NCI-H345 treated with DMSO at 0.1 percent for 48 hours (cell line): ENCODE data around the gene MACROD2.
A peak's percentile ranks its signal among the peaks of the same experiment; 100 is the strongest.

ENCODE experiments used
- DNase-seq: peaks from one replicate; lab custom pipeline; 2025; ENCODE audit not compliant: unreplicated experiment; lab: John Stamatoyannopoulos, UW

The MACROD2 gene

DNA sequence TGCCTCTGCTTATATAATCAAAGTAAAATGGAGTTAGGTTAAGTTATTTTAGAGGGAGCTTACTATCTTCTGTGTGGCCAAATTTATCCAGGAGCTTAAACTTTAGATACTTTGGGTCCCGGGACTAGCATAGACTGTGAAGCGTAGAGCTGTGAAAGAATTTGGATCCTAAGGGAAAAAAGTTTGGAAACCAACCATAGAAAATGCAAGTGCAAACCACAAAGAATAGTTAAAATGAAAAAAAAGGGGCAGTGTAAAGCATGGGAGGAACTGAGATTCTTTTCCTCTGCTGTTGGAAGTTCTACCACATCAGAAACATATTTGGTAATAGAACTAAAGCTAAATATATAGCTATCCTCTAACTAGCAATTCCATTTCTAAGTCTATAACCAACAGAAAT, 574.3 kb downstream of the MACROD2 start:
- no peak for DNase-seq

DNA sequence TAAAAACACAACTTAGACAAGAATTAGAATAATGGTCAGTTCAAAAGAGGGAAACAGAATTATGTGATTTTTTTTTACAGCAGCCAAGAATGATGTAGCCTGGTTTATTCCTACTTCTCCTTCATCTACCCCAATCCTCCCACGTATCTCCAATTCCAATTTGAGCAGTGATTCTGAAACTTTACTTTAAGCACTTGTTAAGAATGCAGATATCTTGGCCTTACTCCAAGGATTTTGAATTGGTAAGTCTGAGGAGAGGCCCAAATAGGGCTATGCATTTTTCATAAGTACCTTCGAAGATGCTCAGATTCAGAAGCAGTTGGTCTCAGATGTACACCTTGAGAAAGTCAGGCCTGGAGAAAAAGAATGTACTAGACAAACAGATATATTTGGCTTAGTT, 575.5 kb downstream of the MACROD2 start:
- no peak for DNase-seq

DNA sequence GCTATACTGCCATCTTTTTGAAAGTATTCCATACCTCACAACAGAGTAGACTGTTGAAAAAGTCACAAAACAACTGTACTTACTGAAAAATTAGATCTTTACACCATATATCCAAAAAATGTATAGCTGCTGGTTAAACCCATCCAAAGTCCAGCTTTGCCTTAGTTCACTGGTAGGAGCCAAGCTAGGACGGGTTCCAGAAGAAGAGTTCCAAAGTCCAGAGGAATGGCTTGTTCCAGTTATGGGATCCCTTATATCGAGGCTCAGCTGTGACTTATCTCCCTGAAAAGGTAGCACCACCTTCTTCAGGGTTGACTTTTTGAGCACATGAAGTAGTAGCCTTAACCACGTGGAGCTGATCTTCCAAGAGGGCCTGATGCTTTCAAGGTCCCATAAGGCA, 578.4 kb downstream of the MACROD2 start:
- DNase-seq, result no peak

DNA sequence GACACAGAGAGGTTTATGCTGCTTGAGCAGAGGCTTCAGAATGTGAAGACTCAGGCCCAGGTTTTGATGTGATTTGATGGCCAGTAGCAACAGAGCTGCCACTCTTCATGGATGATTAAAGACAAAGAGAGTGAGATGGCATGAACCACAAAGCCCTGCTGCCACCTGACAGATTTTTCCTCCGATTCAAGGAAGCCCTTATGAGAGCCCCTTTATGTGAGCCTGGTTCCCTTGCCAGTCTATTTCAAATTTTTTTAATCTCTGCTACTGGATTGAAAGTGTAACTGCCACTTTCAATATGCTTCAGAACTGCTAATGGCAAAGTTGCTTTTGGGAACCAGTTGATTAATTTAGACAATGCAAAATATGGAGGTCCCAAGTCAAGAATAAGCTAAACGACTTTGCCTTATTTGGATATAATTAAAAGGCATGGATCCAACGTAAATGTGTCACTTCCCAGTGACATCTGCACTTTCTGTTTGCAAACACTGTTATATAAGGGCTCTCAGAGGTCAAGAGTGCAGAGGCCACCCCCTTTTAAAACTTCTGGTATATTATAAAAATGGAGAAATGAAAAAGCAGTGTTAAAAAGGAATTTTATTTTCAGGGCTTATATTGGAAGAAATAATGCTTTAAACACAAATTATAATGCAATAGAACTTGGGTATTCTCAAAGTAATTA, 581.0 kb downstream of the MACROD2 start:
- no peak for DNase-seq

DNA sequence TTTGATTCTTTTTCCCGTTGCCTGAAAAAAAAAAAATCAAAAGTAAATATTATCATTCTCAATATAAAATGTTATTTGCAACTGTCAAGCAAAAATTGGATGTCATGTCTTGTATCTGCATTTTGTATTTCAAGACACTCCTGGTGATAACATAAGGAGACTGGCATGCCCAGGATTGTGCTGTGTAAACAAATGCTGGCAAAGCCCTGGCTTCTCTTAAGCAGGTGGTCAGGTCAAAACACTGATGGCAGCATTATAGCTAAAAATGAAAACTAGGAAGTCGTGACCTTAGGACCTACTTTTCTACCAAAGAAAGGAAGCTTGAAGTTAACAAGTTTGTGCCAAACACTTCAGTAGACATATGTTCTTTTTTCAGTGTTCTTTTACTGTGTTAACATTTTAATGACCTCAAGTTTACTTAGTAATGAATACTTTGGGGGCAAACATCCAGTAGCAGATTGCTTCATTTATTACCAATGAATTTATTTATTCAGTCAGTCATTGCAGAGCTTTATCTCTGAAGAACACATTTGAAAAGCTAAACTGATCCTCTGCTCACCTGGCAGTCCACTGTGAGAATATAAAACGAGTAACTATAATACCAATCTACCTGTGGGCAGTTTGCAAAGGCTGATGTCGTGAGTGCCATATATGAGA, 585.2 kb downstream of the MACROD2 start:
- peak; percentile 22 for DNase-seq

DNA sequence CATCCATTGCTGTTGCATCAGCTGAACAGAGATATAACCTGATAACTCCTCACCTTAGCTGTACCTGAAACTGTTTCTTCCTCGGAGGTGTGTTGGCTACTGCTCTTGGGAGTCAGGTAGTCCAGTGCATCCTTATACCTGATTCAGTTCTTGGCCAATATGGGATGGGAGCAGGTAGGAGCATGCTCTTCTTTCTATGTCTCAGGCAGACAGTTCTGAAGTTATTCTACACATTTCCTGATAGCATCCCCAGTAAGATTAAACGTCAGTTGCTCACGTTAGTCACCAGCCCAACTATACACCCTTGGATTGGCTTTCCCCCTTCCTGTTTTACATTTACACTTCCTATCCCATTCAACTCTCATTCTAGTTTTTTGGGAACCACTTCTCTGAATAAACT, 586.4 kb downstream of the MACROD2 start:
- no peak for DNase-seq

DNA sequence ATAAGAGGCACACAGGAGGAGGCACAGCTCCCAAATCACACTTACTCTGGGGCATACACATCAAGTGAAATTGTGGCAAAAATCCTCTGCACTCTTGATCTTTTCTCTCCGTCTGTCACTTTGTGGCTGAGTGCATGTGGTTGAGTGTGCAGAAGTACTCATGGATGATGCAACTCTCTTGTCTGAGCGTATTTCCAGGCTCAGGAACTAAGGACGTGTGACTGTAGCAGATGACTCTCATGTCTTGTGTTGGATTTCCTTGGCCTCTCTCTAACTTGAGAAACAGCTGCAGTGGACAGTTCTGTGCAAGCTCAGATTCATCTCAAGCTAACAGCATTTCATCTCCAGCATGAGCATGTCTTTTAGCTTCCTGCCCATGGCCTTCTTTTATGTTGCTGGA, 587.5 kb downstream of the MACROD2 start:
- DNase-seq, result no peak

DNA sequence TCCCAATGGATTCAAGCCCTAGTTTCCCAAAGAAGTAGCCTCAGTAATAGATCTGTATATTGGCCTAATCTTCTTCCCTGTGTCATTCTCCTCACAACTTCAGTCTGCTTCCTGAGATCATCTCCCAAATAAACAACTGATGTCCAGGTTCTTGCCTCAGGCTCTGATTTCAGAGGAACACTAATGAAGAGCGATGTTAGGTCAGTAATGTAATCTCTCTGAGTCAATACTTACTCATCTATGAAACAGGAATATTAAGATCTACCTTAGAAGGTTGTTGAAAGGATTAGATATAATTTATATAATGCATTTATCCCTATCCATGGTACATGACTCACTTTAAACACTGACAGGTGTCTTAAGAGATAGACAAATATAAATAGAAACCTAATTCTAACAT, 588.1 kb downstream of the MACROD2 start:
- no peak for DNase-seq

DNA sequence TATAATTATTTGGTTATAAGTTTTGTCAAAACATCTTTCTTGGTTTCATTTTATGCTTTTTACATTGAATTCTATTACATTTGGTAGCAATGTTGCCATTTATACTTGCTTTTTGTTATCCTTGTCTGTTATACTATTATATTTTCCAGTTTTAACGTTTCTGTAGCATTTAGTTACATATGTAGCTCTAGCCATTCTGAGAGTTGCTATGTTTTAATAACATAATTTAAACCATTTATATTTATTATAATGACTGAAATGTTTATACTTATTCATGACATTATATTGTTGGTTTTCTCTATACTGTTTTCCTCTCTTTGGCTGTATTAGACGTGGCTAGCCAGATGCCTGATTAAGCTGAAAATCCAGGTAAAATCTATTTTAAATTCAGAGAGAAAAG, 594.1 kb downstream of the MACROD2 start:
- no peak for DNase-seq

DNA sequence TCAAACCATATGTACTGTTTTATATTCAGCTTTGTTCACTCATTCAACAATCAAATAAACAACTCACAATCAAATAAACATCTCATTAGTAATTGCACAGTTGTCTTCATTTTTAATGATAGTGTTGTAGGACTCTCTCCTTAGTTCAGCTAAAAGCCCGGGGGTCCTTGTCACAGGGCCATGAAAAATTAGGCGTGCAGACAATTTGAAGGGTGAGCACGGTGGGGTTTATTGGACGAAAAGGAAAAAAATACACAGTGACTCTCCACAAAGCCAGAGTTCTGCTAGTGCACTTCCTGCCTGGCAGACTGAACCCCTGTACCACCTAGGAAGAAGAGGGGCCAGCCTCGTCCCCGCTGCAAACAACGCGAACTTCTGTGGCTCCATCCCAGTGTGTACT, 599.7 kb downstream of the MACROD2 start:
- no peak for DNase-seq

DNA sequence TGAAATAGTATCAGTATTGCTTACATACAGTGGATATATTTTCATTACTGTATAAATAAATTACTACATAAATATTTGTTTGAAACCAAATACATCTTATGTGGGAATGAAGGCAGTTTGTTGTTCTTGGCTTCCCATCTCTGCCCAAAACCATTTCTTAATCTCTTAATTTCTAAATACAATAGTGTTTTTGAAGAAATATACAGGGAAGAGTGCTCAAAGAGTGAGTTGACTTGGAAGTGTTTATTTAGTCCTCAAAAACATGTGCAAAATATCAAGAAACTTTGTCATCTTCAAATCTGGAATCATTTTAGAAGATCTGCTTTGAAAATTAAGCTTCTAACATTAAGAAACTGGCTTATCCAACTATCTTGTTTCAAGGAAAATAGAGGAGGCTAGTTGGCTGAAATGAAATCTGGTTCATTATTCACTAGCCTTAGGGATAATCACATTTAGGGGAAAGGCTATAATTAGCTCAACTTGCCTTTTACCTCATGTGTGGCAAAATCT, 601.9 kb downstream of the MACROD2 start:
- no peak for DNase-seq

DNA sequence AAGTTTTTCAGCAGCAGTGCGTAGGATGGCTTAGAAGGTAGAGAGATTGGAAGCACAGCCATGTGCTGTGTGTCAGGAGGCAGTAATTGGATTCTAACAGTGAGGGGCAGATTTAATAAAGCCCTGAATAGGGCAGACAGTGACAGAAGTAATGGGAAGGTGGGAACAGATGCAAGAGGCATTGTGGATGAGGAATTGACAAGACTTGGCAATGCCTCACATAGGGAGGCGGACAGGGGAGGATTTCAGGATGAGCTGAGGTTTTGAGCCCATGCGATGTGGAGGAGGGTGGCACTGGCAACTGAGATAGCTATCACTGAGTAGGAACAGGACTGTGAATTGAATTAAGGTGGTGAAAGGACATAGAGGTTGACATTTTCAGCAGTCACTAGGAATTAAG, 604.3 kb downstream of the MACROD2 start:
- DNase-seq, result no peak

DNA sequence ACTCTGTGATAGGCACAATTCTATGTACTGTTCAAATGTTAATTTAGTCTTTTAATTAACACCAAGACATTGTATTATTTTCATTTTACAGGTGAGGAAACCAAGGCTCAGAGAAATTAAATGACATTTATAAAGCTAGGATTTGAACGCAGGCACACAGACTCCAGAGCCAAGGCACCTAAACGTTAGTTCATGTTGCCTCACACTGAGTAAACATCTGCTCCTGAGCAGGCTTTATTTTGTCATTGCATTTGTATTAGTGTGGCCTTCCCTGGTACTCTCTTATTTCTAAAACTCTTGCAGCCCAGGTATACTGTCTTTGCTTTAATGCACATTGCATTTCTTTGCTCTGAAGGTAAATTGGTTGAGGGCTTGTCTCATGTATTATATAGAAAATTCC, 605.2 kb downstream of the MACROD2 start:
- no peak for DNase-seq

DNA sequence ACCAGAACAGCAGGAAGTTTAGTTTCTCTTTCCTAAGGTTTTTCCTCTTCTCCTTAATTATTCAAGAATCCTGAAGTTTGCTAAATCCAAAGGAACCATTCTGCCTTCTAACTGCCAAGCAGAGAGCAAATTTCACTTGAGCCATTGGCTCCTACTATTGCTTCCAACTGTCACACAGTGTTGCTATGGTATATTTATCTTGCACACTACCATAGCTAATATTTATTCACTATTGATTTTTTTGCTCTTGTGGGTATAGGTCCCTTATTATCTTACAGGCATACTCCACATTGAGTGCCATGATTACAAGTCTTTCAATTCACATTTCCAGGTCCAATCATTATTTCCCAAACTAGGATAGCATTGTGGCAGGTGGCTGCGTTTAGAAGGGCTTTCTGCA, 608.8 kb downstream of the MACROD2 start:
- DNase-seq, result peak; percentile 45

DNA sequence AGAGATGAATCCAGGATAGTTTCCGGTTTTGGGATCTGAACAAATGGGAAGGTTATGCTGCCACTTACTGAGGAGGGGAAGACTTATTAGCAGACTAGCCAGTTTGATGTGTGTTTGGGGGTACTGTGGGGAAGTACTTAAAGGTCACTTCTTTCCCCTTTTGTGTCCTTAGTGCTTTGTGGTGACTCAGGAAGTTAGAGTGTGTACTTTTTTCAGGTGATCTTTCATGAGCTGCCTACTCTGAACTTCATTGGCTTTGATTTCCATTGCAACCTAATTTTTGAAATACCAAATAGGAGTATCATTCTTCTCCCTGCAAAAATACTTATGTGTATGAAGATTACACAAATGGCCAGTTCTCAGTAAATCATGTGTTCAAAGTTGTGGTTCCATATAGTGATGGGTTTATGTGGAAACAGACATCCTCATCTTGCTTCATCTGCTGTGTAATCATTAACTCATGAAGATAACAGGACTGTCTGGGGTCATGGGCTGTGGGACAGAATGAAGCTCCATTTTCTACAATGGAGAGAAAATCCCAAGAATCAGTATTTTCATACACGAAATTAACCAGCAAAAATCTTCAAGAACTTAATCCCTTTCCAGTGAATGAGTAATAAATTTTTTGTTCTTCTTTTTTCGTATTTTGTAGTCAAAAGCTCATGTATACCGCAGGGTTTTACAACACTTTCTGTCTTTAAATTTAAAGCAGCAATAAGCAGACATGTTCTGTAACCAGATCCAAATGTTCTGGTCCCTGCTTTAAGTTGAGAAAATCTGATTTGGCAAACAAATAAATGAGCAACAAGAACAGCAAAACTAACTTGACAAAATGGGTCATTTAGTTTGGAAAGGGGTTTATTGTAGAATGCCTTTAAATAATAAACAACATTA, 614.3 kb downstream of the MACROD2 start:
- no peak for DNase-seq

DNA sequence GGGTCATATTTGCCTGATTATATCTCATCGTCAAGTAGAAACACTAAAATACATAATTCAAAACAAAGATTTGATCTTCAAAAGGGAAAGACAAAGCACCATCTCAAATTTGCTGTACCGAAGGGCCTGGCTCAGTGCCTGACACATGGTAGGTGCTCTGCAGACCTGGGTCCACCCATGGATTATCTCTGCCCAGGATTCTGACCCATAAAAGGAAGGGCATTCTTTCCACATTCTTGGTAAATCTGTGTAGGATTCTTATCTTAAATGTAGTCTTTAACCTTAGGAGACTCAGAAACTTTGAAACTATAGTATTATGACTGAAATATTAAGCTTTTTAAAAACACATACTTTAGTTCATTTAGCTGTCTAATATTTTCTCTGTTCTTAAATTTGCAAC, 616.2 kb downstream of the MACROD2 start:
- no peak for DNase-seq

DNA sequence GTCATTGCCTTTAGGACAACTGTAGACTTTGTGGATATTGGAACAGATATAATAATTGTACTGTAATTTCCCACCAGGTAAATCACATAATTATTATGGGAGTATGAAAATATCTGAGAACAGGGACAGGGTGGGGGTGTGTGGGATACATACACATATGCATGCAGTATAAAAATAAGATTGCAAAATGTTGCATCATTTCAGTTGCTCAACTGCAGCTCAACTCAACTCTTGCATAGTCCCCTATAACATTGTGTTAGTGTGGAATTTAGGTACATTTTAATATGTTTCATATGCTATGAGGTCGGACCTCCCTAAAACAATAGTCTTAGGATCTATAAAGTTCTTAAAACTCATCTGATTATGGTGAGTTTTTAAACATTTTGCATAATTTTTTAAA, 617.1 kb downstream of the MACROD2 start:
- DNase-seq, result no peak

DNA sequence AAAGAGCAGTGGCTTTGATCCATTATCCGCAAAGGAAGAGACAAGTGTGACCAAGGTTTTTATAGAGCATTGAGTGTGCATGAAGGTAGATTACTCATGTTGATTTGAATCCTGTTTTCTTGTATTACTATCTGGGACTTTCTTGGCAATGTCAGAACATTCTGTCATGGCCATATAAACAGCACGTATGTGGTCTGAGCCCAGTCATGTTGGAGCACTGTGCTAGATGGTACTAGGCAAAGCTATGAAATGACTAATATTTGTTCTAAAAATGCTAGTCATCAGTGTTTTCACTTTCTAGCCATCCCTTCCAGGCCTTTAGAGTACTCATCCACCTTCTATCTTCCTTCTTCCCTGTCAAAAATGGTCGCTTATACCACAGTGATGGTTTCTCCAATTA, 620.7 kb downstream of the MACROD2 start:
- DNase-seq, result no peak

DNA sequence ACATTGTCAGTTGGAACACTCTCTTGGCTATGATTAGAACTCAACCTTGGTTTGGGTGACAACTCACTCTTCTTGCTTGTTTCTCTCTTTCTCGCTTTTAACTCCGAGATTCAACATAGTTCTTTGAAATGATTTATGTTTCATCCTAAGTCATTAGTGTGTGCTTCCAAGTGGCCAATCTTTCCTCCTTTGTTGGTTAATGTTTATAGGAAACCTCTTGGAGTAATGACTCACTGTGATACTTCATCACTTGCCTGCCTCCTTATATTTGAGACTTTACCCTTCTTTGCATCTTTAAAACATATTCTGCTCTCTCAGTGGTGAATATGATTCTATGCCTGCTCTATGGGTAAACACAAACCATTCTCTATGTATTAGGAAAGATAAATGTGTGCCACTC, 621.8 kb downstream of the MACROD2 start:
- no peak for DNase-seq

DNA sequence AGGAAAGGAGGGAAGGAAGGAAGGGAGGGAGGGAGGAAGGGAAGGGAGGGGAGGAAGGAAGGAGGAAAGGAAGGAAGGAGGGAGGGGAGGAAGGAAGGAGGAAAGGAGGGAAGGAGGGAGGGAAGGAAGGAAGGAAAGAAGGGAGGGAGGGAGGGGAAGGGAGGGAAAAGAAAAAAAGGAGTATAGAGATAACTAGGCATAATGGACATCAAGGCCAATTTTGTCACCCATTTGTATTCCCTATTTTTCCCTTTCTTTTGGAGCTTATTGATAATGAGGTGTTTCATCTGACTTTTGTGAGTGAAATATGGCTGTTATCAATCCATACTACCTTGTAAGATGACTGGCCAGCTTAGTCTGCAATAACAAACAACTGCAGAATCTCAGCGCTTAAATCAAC, 624.1 kb downstream of the MACROD2 start:
- no peak for DNase-seq

DNA sequence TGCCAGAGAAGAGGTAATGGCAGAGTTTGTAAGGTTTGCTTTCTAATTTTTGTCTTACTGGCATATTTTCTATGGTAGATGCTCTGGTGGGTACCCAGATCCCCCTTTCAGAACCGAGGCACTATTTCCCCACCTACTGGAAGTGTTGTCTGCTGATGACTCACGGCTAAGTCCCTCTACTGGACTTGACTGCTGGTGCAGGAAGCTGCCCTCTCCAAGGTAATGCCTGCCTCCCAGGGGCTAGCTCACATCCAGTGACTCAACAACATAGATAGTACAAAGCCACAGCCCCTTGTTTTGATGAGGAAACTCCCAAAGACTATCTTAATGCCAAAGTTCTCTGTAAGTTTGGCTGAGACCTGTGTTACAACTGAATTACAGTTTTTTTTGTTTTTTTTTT, 627.5 kb downstream of the MACROD2 start:
- DNase-seq, result no peak

DNA sequence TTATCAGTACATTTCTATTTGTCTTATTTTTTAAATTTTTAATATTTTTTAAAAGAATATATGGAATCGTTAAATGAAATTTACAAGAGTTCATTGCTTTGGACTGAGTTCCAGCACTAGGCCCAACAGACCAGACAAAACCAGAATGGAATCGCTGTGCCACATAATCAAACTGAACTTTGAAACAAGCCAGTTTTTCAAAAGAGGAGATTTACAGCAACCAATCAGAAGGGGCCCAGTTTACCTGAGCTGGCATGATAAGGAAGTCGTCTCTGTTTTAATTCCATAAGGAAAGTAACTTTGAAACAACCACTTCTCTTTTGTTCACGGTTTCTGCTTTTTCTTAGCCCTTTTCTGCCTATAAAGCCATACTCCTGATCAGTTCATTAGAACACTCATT, 635.7 kb downstream of the MACROD2 start:
- DNase-seq, result no peak
